ENCODE data around the gene C19orf67. TPM values are rescaled to one million over a fixed set of nuclear protein-coding genes. Genes with fewer than 3 reads are reported as not detected.
A peak's percentile ranks its signal among the peaks of the same experiment; 100 is the strongest.

C19orf67 gene
- total and polyA plus RNA-seq, 7 experiments from 2014 or later = 0.34 to 0.78 (median 0.60) TPM; not detected in 4

DNA sequence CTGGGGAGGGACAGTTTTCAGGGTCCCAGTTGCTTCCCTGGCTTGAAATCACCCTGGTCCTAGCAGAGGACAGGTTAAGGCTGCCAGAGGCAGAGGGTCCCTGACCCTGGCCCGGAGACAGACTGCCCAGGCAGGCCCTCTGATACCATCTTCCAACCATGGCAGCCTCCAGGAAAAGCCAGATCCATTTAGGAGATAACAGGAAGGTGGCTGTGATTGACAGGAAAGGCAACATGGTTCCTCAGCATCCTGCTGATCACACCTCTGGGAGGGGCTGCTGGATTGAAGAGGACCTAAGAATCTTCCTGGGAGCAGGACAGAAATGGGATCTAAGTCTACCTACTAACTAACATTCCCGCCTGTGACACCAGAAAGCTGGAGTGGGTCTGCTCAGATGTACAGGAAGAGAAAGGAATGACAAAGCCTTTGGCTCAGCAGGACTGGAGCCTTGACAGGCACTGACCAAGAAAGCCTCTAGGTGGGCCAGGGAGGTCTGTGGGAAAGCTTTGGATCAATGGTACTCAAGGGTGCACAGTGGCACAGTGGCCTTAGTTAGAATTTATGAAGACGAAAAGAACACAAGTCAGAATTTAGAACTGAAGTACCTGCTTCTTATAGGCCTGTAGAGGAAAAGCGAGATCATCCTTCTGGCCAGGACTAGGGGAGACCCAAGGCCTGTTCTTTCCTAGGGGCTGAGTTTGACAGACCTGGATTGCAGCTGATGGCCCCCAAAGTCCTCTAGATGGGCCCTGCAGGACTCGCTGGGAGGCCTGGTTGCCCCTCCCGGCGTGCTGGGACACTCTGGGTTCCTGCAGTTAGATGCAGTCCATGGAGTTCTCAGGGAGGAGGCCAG, 34.3 kb upstream of the C19orf67 start:
- Mint-ChIP-seq H3K4me1 (peaks cover 20 to 37% (median 32%) of the 10 kb centered on the region in 7 donors), H3K27ac (peak overlapping the region in 6 of 9 donors; percentile 24 to 93 (median 47)), H3K27me3 (no peaks in the 10 kb centered on the region), H3K4me3 (peak overlapping the region in 4 of 10 donors; percentile 3 to 59 (median 25)), H3K9me3 (peaks cover 0 to 2% (median 0%) of the 10 kb centered on the region in 11 donors), H3K36me3 (peaks cover 0 to 9% (median 0%) of the 10 kb centered on the region in 5 donors)
- Histone ChIP-seq H3K27me3 (ENCODE audit: control insufficient read depth in 2 of 2, insufficient read depth in 2 of 2, low read length in 2 of 2) (no peaks in the 10 kb centered on the region), H3K9me3 (ENCODE audit: control insufficient read depth in 2 of 3, low read length in 3 of 3) (no peaks in the 10 kb centered on the region), H3K36me3 (ENCODE audit: control insufficient read depth in 2 of 3, insufficient read depth in 3 of 3, low read length in 3 of 3) (no peaks in the 10 kb centered on the region), H3K27ac (ENCODE audit: low read depth, low read length) (peak overlapping the region; percentile 17), H3K4me1 (ENCODE audit: control insufficient read depth in 2 of 2, insufficient read depth in 2 of 2, low read length in 2 of 2) (peaks cover 15 to 28% of the 10 kb centered on the region in 2 donors), H3K4me3 (ENCODE audit: low read length) (no peak overlapping the region)
- DNase-seq = no peak
- ChIA-PET CTCF (interaction anchor here (0.6 kb wide), 1 partner anchor 242 kb away, joined by 4 read pairs; no protein-coding TSS in a partner anchor), POLR2A (interaction anchor here (1.1 to 2.4 kb wide), 3 partner anchors 17 to 88 kb away, joined by 3 to 11 read pairs (median 4); partner anchors contain the start of genes ASF1B and IL27RA)
- no peak for ATAC-seq
- intact Hi-C loops (cut with micrococcal nuclease) = loop anchor here (2.0 to 5.0 kb wide), 3 partner anchors 38 to 168 kb away; partner anchors contain the start of gene DCAF15 (in 1 of the 2)

DNA sequence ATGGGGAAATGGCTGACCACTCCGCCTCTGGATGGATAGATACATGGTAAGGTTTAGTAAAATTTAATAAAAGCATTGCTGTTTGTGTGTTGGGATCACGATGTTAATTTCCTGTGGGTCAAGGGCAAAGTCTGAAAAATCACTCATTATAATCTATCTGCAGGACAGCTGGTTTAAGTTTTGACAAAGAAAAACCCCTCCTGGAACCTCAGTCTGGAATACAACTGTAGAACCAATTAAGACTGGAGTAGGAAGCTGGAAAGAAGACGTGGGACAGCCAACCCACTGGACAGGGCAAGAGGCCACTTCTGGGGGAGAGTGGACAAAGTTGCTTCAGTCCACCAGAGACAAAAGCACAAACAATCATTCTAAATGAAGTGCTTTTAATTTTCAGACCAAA, 33.6 kb upstream of the C19orf67 start:
- H3K36me3 ChIP-seq (ENCODE audit: control insufficient read depth in 2 of 3, insufficient read depth in 3 of 3, low read length in 3 of 3) = no peaks in the 10 kb centered on the region
- H3K4me1 Mint-ChIP-seq = peaks cover 20 to 42% (median 35%) of the 10 kb centered on the region in 7 donors
- H3K4me3 Mint-ChIP-seq = peak overlapping the region; percentile 92 to 98 (median 94)
- H3K36me3 Mint-ChIP-seq = peaks cover 0 to 5% (median 0%) of the 10 kb centered on the region in 5 donors
- ChIA-PET CTCF (interaction anchor here (1.0 to 1.1 kb wide), 2 partner anchors 9 to 17 kb away, joined by 3 to 4 read pairs; partner anchors contain the start of gene ASF1B), POLR2A (interaction anchor here (1.0 to 2.4 kb wide), 4 partner anchors 17 to 37 kb away, joined by 3 to 11 read pairs (median 8); partner anchors contain the start of gene ASF1B)
- peaks cover 0 to 2% (median 0%) of the 10 kb centered on the region in 11 donors for H3K9me3 Mint-ChIP-seq
- no peaks in the 10 kb centered on the region for H3K27me3 ChIP-seq (ENCODE audit: control insufficient read depth in 2 of 2, insufficient read depth in 2 of 2, low read length in 2 of 2)
- H3K9me3 ChIP-seq (ENCODE audit: control insufficient read depth in 2 of 3, low read length in 3 of 3) = no peaks in the 10 kb centered on the region
- no peak for DNase-seq
- no peak overlapping the region for H3K4me3 ChIP-seq (ENCODE audit: low read length)
- ATAC-seq = no peak
- H3K27me3 Mint-ChIP-seq = no peaks in the 10 kb centered on the region
- H3K27ac Mint-ChIP-seq = peak overlapping the region in 8 of 9 donors; percentile 22 to 99 (median 94)
- peak overlapping the region; percentile 87 for H3K27ac ChIP-seq (ENCODE audit: low read depth, low read length)
- intact Hi-C loops (cut with micrococcal nuclease) = loop anchor here (2.0 to 5.0 kb wide), 3 partner anchors 37 to 167 kb away; partner anchors contain the start of gene DCAF15 (in 1 of the 2)
- peaks cover 15 to 33% of the 10 kb centered on the region in 2 donors for H3K4me1 ChIP-seq (ENCODE audit: control insufficient read depth in 2 of 2, insufficient read depth in 2 of 2, low read length in 2 of 2)

DNA sequence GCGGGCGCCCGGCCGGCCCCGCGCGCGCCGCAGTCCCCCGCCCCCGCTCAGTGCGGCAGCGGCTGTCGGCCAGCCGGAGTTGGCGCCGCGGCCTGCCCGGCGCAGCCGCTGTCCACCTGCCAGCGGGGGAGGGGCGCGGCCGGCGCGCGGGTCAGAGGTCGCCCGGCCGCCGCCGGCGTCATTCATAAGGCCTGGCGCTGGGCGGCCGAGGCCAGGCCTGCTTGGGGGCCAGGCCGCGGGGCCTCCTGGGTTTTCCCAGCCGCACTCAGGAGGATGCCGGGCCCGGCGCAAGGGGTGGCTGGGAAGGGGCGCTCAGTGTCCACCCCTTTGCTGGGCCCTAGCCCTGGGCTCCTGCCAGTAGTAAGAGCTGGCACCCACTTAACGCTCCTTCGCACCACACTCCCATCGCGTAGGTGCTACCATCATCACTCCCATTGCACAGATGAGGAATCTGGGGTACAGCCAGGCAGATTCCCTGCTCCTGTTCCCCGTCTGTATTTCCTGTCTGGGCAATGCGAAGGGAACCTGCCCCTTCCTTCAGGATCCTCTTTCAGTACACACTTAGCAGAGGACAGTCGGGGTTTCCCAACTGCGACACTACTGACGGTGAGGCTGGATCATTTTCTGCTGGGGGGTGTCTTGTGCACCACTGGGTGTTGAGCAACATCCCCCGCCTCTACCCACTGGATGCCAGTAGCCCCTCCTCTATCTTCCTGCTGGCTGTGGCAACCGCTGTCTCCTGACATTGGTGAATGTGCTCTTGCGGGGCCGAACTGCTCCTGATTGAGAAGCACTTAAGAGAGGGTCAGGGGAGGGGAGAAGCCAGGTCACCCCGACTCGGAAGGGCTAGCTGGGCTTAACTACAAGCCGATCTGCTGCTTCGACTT, 32.8 kb upstream of the C19orf67 start:
- Mint-ChIP-seq H3K27ac (peak overlapping the region; percentile 92 to 99 (median 97)), H3K4me1 (peaks cover 20 to 50% (median 42%) of the 10 kb centered on the region in 7 donors), H3K36me3 (peaks cover 0 to 5% (median 0%) of the 10 kb centered on the region in 5 donors), H3K9me3 (peaks cover 0 to 2% (median 0%) of the 10 kb centered on the region in 11 donors), H3K27me3 (no peaks in the 10 kb centered on the region), H3K4me3 (peak overlapping the region; percentile 92 to 98 (median 94))
- no peaks in the 10 kb centered on the region for H3K9me3 ChIP-seq (ENCODE audit: control insufficient read depth in 2 of 3, low read length in 3 of 3)
- ATAC-seq (peak; percentile 37), DNase-seq (peak; percentile 38 to 84 (median 60))
- peaks cover 15 to 39% of the 10 kb centered on the region in 2 donors for H3K4me1 ChIP-seq (ENCODE audit: control insufficient read depth in 2 of 2, insufficient read depth in 2 of 2, low read length in 2 of 2)
- H3K27me3 ChIP-seq (ENCODE audit: control insufficient read depth in 2 of 2, insufficient read depth in 2 of 2, low read length in 2 of 2) = no peaks in the 10 kb centered on the region
- CTCF ChIA-PET = interaction anchor here (1.0 to 1.1 kb wide), 2 partner anchors 8 to 18 kb away, joined by 3 to 4 read pairs; partner anchors contain the start of gene ASF1B
- intact Hi-C loops (cut with micrococcal nuclease) = loop anchor here (2.0 to 5.0 kb wide), 3 partner anchors 36 to 166 kb away; partner anchors contain the start of gene DCAF15 (in 1 of the 2)
- POLR2A ChIA-PET = interaction anchor here (0.6 to 2.4 kb wide), 9 partner anchors 9 to 118 kb away, joined by 3 to 11 read pairs (median 3); partner anchors contain the start of gene ASF1B
- H3K36me3 ChIP-seq (ENCODE audit: control insufficient read depth in 2 of 3, insufficient read depth in 3 of 3, low read length in 3 of 3) = no peaks in the 10 kb centered on the region
- peak overlapping the region; percentile 57 for H3K4me3 ChIP-seq (ENCODE audit: low read length)
- peak overlapping the region; percentile 87 for H3K27ac ChIP-seq (ENCODE audit: low read depth, low read length)

DNA sequence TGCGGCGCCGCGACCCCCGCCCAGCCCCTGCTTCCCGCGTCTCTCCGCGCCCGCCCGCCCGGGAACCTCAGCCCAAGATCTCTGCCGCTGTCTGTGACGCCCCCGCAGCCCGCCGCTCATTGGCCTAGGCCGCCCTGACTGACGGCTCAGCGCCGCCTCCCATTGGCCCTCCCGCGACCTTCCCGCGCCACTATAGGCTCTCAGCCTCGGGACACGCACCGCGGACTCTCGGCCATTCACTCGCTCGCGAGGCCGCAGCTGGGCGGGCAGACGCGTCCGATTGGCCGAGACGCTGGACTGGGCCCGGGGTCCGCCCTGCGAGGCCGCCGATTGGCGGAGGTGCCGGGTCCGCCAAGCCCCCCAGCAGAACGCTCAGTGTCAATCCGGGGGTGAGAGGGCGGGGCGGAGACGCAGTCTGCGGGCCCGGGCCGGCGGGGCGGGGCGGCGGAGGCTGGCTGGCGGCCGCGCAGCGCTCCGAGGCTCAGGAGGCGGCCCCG, 32.1 kb upstream of the C19orf67 start, which contains the start of gene PRKACA:
Gene PRKACA, minus strand, starts transcription at position 95 of the 497 bp plus-strand sequence. CDS start 215 bp downstream, outside the sequence.
- peaks cover 0 to 3% (median 0%) of the 10 kb centered on the region in 5 donors for H3K36me3 Mint-ChIP-seq
- Histone ChIP-seq H3K9me3 (ENCODE audit: control insufficient read depth in 2 of 3, low read length in 3 of 3) (no peaks in the 10 kb centered on the region), H3K4me1 (ENCODE audit: control insufficient read depth in 2 of 2, insufficient read depth in 2 of 2, low read length in 2 of 2) (peaks cover 15 to 46% of the 10 kb centered on the region in 2 donors), H3K4me3 (ENCODE audit: low read length) (peak within 1 kb of the TSS; percentile 67), H3K36me3 (ENCODE audit: control insufficient read depth in 2 of 3, insufficient read depth in 3 of 3, low read length in 3 of 3) (no peaks in the 10 kb centered on the region), H3K27ac (ENCODE audit: low read depth, low read length) (peak within 1 kb of the TSS; percentile 87), H3K27me3 (ENCODE audit: control insufficient read depth in 2 of 2, insufficient read depth in 2 of 2, low read length in 2 of 2) (no peaks in the 10 kb centered on the region)
- peaks cover 0 to 2% (median 0%) of the 10 kb centered on the region in 11 donors for H3K9me3 Mint-ChIP-seq
- peak; percentile 93 for ATAC-seq
- H3K4me1 Mint-ChIP-seq = peaks cover 20 to 56% (median 46%) of the 10 kb centered on the region in 7 donors
- peak within 1 kb of the TSS; percentile 92 to 99 (median 97) for H3K27ac Mint-ChIP-seq
- no peaks in the 10 kb centered on the region for H3K27me3 Mint-ChIP-seq
- ChIA-PET POLR2A (interaction anchor here (0.6 to 2.4 kb wide), 8 partner anchors 11 to 117 kb away, joined by 3 to 11 read pairs (median 4); partner anchors contain the start of gene ASF1B), CTCF (no interaction called here)
- peak; percentile 93 to 99 (median 98) for DNase-seq
- intact Hi-C loops (cut with micrococcal nuclease) = loop anchor here (1.0 to 5.0 kb wide), 9 partner anchors 19 to 237 kb away; partner anchors contain the start of genes ASF1B (in 1 of the 2), DCAF15 (in 1 of the 2) and SAMD1 (in 1 of the 2)
- H3K4me3 Mint-ChIP-seq = peak within 1 kb of the TSS; percentile 92 to 98 (median 95)

DNA sequence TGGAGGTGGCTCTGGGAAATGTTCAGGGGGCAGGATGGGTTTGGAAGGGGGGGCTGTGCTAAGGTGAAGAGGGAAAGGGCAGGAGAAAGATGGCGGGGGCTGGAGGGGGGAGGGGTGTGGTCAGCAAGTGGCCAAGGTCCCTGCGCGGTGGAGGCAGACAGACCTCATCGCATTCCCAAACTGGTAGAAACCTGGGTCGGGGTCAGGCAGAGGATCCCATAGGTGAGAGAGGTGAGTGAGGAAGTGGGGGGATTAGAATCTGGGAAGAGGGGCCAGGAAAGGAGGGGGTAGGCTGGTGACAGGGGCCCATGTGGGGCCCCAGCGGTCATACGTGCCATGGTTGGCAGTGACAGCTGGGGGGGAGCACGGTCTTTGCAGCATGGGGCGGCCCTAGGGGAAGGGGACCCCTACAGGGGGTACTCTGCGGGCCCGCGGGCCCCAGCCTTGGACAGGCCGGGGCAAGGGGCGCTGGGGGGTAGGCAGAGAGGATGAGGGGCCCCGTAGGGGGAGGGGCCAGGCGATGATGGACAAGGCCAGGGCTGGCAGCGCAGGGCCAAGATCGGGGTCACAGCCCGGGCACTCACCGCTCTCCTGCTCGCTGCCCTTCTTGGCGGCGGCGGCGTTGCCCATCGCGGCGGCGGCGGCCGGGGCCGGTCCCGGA, 31.5 kb upstream of the C19orf67 start:
- H3K4me1 Mint-ChIP-seq = peaks cover 20 to 62% (median 53%) of the 10 kb centered on the region in 7 donors
- intact Hi-C loops (cut with micrococcal nuclease) = loop anchor here (1.0 to 5.0 kb wide), 8 partner anchors 19 to 237 kb away; partner anchors contain the start of genes ASF1B (in 1 of the 2), DCAF15 (in 1 of the 2) and SAMD1 (in 1 of the 2)
- H3K27ac ChIP-seq (ENCODE audit: low read depth, low read length) = peak overlapping the region; percentile 72

More for the DNA sequence above, 31.5 kb upstream of the C19orf67 start:
- H3K9me3 Mint-ChIP-seq = peaks cover 0 to 2% (median 0%) of the 10 kb centered on the region in 11 donors
- no peaks in the 10 kb centered on the region for H3K36me3 Mint-ChIP-seq
- POLR2A ChIA-PET = interaction anchor here (0.6 to 2.4 kb wide), 10 partner anchors 12 to 44 kb away, joined by 3 to 11 read pairs (median 4); partner anchors contain the start of gene ASF1B
- peak overlapping the region; percentile 83 to 97 (median 91) for H3K4me3 Mint-ChIP-seq
- H3K9me3 ChIP-seq (ENCODE audit: control insufficient read depth in 2 of 3, low read length in 3 of 3) = no peaks in the 10 kb centered on the region
- H3K27me3 ChIP-seq (ENCODE audit: control insufficient read depth in 2 of 2, insufficient read depth in 2 of 2, low read length in 2 of 2) = no peaks in the 10 kb centered on the region
- H3K27me3 Mint-ChIP-seq = no peaks in the 10 kb centered on the region
- no peak for ATAC-seq
- H3K27ac Mint-ChIP-seq = peak overlapping the region; percentile 56 to 97 (median 86)
- CTCF ChIA-PET = interaction anchor here (0.7 kb wide), 1 partner anchor 566 kb away, joined by 3 read pairs; no protein-coding TSS in a partner anchor
- peaks cover 15 to 51% of the 10 kb centered on the region in 2 donors for H3K4me1 ChIP-seq (ENCODE audit: control insufficient read depth in 2 of 2, insufficient read depth in 2 of 2, low read length in 2 of 2)
- H3K4me3 ChIP-seq (ENCODE audit: low read length) = peak overlapping the region; percentile 67
- no peaks in the 10 kb centered on the region for H3K36me3 ChIP-seq (ENCODE audit: control insufficient read depth in 2 of 3, insufficient read depth in 3 of 3, low read length in 3 of 3)
- DNase-seq = peak in 1 of 9 donors; percentile 38

Measured in naive thymus-derived CD4-positive, alpha-beta T cell (primary cell).